ENCODE data around the gene PDHA2.

PDHA2 gene

DNA sequence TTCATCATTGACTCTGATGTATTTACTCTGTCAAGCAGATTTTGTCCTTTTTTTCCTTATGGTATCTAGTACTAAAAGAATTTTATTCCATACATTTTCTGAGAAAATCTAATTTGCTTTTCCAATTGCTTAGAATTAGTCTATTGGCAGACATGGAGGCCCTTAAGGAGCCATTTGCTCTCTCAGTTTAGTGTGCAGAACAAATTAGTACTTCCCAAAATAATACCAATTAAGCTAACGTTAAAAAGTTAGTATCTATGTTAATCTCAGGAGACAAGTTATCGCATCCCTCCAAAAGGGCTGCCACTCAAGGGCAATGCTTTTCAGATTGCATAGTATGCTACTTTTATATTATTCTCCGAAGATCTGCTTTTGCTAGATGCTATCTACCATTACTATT is 47.7 kb downstream of the PDHA2 start:
- TF ChIP-seq, protein P1, sequence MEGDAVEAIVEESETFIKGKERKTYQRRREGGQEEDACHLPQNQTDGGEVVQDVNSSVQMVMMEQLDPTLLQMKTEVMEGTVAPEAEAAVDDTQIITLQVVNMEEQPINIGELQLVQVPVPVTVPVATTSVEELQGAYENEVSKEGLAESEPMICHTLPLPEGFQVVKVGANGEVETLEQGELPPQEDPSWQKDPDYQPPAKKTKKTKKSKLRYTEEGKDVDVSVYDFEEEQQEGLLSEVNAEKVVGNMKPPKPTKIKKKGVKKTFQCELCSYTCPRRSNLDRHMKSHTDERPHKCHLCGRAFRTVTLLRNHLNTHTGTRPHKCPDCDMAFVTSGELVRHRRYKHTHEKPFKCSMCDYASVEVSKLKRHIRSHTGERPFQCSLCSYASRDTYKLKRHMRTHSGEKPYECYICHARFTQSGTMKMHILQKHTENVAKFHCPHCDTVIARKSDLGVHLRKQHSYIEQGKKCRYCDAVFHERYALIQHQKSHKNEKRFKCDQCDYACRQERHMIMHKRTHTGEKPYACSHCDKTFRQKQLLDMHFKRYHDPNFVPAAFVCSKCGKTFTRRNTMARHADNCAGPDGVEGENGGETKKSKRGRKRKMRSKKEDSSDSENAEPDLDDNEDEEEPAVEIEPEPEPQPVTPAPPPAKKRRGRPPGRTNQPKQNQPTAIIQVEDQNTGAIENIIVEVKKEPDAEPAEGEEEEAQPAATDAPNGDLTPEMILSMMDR (IDR thresholded peaks at IDR 0.05): no peak

DNA sequence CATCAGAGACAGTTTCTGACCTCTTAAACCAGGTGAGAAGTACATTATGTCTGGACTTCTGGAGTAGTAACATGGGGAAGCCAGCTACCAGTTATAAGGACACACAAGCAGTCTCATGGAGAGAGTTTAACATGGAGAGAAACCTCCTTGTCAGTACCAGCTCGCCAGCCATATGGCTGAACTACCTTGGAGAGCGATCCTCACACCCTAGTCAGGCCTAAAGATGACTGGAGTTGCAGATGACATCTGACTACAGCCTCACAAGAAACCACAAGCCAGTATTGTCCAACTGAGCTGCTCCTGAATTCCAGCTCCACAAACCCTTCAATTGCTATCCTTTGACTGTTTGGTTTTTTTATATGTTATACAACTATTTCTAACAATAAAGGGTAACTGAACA is 49.8 kb downstream of the PDHA2 start:
- TF ChIP-seq, protein P1 (IDR thresholded peaks at IDR 0.05): no peak

Data from LNCAP (cell line).